ENCODE data around the gene DDB1.

DDB1 gene

DNA sequence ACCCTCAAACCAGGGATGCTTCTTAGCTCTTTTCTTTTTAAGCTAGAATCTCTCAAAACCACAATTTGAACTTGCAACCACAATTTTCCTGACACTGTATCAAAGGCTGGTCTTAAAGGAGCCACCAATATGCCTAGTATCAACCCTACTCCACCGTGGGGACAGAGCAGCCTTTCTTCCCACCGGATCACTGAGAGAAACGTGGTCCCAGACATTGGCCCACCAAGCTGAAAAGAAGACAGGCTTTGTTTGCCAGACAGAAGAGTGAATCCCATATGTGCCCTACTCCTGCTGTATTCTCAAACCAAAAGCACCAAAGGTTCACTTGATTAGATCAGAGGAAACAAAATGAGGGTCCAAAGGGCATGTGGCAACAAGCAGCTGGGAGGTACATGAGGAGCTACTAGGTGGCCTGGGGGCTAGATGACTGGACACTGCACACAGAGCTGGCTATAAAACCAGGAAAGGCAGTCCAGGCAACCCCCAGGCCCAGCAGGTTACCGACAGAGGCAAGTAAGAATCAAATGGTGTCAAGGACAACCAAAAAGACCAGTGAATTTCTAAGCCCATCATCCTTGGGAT is 34.2 kb downstream of the DDB1 start:
- H3K4me3 ChIP-seq (ENCODE audit: low read depth, low read length) = no peak overlapping the region

DNA sequence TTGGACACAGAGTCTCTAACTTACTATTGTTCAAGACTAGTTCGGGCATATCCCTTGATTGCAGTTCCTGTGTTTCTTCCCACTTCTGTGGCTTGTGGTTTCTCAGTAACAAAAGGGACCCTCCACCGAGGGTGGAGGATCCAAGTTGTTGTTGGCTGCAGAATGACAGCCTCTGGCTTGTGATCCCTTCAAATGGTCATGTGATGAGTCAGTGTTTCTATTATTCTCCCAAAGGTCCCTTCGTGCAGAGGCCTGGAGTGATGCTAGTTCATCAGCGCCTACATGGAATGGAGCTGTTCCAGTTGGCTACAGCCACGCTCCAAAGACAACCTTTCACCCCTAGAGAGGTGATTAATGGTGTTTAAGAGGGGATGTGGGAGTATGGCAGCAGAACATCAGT is 35.2 kb downstream of the DDB1 start:
- H3K4me3 ChIP-seq (ENCODE audit: low read depth, low read length) = no peak overlapping the region

DNA sequence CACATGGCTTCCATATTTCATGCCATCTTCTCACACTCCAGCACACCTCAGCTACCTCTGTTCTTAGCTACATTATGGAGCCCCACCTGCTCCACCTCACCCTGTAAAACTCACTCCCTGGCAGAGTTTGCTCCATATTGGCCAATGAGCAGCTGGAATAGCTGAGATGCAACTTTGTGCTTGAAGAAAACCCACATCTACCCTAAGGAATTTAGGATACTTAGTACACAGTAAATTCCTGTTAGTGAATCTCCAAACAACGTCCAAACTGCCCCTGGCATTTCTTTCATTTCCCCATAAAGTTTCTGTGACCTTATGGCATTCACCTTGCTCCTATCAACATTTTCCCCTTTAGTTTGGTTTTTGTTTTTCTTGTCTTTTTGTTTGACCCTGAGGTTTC is 35.6 kb downstream of the DDB1 start:
- H3K4me3 ChIP-seq (ENCODE audit: low read depth, low read length) = no peak overlapping the region

DNA sequence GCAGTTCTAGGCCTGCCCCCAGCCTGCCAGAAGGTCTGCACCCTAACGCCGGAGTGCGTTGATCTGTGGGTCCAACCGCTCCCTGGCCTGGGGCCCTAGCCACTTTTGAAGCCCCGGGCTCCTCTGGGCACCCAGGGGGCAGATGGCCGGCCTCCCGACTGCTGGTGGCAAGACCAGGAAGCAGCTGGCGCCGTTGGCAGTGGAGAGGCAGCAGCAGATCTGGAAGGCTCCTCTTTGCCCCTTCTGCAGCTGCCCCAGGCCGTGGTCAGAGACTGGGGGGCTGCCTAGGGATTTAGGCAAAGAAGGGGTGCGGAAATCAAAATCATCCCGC is 37.3 kb downstream of the DDB1 start:
- H3K4me3 ChIP-seq (ENCODE audit: low read depth, low read length) = peak overlapping the region; percentile 77

DNA sequence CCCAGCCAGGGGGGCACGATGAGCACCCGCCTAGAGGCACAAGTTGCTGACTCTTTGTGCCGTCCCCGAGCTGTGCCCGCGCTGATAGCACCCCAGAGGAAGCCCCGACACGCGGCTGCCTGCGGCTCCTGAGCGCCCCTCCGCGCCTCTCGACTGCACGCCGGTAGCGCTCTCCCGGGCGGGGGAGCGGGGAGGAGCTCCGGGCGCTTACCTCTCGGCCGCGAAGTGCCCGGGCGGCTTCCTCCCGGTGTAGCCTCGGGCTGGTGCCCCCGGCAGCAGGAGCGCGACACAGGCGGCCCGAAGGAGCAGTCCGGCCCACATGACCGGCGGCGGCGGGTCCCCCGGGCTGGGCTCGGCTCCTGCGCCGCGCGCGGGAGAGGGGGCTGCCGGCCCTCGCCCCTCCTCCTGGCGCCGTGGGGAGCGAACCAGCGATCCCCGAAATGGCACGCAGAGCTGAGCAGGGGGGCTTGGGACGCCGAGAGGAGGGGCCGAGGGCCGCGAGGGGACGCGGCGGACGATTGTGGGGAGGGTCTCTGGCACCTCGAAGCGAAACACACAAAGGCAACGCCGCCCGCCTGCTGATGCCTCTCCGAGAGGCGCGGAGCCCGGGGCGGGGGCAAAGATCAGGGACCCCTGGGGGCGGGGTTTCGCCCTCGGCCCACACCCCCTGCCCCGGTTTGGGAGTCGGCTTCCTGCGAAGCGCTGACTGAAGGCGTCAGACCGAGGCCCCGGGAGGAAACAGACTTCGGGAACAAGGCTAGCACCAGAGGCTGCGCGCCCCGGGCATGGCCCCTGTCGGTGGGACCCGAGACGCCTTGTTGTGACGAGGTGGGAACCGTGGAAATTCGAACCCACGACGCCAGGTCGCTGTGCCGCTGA is 37.9 kb downstream of the DDB1 start, which contains the start of gene VWCE:
Gene VWCE (minus strand): TSS at position 600 of the 879 bp plus-strand sequence. CDS start 279 bp downstream, at position 321.
- peak within 1 kb of the TSS; percentile 77 for H3K4me3 ChIP-seq (ENCODE audit: low read depth, low read length)

- peak overlapping the region; percentile 77 for H3K4me3 ChIP-seq (ENCODE audit: low read depth, low read length)
Observed at GRCh38 chr11:61293867-61294716, 38.8 kb downstream of the DDB1 start.

GRCh38 chr11:61292356-61292755 is 40.5 kb downstream of the DDB1 start:
- H3K4me3 ChIP-seq (ENCODE audit: low read depth, low read length) = no peak overlapping the region

DNA sequence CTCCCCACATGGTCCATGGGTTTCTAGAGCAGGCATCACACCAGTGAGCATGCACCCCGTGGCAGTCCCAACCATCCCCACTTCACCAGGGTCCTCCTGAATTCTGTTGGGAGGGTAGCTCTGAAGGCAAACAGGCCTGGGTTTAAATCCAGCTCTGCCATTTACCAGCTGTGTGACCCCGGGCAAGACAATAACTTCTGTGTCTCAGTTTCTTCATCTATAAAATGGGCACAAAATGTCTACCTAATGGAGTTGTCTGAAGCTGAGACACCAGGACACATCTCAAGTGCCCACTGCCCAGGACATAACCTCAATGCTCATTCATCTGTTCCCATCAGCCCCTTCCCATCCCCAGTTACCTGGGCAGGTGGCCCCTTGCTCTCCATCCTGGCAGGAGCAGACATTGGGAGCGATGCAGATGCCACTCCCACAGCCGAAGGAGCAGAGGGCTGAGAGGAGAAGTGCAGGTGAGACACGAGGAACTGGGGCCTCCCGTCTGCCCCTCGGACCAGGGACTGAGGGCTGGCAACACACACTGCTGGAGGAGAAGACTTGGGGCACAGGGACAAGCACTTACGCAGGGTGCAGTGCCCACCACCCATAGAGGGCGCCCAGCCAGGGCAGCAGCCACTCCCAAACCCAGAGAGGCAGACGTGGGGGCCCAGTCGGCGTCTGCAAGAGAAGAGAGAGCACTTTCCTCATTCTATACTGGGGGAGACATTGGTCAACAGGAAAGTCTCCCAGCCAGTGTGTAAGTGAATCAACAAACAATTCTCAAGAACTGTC is 41.8 kb downstream of the DDB1 start:
- H3K4me3 ChIP-seq (ENCODE audit: low read depth, low read length) = no peak overlapping the region

DNA sequence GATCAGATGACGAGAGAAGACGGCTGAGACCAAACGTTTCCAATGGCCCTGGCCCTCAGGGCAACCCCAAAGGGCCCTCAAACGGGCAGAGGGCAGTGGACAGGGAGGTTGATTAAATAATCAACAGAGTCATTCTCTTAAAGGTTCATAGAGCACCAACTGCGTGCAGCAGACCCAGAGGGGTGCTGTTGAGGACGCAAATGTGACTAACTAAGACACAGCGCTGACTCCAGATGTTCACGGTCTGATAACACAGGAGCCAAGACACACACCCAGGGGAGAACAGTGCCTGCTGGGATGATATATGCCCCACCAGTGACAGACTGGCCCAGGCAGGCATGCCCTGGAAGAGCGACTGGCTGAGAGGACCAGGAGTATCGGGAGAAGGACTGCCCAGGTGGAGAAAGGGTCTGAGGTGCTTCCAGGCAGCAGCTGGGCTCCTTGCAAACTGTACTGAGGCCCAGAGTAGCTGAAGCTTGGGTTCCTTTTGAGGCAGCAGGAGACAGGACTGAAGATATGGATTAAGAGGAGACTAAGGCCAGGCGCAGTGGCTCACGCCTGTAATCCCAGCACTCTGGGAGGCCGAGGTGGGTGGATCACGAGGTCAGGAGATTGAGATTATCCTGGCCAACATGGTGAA is 45.4 kb downstream of the DDB1 start:
- no peak overlapping the region for H3K4me3 ChIP-seq (ENCODE audit: low read depth, low read length)

DNA sequence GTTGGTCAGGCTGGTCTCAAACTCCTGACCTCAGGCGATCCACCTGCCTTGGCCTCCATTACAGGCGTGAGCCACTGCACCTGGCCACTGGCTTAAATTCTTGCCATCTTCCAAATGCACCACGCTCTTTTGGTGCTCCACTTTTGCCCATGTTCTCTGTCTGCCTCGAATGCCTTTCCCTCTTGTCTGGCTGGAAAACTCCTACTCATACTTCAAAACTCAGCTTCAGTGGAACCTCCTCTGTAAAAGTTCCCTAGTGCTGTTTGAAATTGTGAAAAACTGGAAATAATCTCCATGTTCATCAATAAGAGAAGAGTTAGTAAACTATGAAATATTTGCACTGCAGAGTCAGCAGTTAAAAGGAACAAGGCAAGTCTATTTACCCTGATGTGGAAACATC is 49.3 kb downstream of the DDB1 start:
- no peak overlapping the region for H3K4me3 ChIP-seq (ENCODE audit: low read depth, low read length)

DNA sequence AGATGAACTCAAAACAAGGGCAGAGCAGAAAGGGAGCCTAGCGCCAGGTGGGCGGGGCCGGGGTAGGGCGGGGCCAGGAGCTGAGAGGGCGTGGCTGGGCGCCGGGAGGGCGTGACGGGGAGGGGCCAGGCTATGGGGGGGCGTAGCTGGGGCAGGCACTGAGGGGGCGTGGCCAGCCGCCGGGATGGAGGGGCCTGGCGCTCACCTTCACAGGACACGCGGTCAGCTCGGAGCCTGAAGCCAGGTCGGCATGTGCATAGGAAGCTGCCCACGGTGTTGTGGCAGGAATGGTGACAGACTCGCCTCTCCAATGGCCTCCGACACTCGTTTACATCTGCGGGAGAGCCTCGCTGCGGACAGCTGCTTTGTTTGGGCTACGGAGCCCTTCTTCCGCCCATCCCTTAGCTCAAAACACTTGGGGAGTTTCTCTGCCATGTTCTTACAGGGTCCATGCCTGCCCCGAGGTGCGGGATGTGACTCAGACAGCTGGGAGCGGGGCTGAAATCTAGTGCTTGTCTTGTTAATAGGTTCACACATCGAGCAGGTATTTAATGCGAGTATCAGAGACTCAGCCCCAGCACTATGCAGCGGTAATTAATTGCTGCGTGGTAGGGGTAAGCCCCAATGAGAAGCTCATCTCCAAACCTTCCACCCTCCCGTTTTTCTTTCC is 51.2 kb downstream of the DDB1 start:
- no peak overlapping the region for H3K4me3 ChIP-seq (ENCODE audit: low read depth, low read length)

DNA sequence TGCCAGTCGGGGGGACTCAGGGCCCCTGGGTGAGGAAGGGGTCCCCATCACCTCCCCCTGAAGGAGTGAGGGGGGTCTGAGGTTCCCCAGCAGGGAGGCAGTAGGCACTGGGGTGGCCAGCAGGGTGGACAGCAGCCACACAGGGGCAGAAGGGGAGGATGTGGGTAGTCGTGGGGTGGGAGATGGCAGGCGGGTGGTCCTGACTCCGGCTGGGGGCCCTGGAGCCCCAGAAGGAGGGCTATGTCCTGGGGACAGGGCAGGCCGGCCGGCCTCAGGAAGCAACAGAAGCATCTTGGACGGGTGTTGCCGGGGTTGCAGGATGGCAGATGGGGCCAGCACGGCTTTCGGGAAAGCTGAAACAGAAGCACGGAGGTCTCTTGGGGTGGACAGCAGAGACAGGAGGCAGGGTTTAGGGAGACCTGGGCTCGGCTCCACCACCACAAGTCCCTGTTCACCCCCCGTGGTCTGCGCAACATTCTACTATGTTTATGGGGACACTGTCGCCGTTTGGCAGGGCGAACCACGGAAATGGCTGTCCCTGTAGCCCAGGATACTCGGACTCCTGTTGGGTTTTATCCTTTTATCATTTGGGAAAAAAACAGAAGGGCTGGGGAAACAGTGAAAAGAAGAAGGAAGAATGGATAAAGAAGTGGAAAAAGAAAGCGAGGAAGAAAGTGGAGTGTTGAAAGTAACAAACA is 51.9 kb downstream of the DDB1 start:
- H3K4me3 ChIP-seq (ENCODE audit: low read depth, low read length) = no peak overlapping the region

- H3K4me3 ChIP-seq (ENCODE audit: low read depth, low read length) = no peak overlapping the region
Observed at GRCh38 chr11:61279934-61280659, 52.8 kb downstream of the DDB1 start.

DNA sequence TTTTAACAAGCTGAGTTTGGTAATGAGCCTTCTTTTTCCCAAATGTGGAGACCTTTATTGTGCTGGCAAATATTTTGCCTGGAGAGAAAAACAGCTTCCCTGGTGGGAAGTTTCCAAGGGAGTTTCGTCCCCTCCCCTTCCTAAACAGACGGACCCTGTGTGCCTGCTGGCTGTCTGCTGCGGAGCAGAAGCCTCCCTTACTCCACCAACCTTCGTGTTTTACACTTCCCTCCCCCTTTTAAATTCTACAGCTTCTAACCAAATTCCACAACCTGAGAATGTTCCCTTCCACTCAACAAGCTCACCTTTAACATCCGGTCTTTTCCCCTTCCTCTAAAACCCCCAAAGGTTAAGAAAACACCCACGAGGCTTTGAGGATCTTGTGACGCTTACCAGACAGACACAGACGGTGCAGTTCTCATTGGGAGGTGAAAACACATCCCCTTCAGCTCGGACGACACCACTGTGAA is 54.9 kb downstream of the DDB1 start:
- no peak overlapping the region for H3K4me3 ChIP-seq (ENCODE audit: low read depth, low read length)

DNA sequence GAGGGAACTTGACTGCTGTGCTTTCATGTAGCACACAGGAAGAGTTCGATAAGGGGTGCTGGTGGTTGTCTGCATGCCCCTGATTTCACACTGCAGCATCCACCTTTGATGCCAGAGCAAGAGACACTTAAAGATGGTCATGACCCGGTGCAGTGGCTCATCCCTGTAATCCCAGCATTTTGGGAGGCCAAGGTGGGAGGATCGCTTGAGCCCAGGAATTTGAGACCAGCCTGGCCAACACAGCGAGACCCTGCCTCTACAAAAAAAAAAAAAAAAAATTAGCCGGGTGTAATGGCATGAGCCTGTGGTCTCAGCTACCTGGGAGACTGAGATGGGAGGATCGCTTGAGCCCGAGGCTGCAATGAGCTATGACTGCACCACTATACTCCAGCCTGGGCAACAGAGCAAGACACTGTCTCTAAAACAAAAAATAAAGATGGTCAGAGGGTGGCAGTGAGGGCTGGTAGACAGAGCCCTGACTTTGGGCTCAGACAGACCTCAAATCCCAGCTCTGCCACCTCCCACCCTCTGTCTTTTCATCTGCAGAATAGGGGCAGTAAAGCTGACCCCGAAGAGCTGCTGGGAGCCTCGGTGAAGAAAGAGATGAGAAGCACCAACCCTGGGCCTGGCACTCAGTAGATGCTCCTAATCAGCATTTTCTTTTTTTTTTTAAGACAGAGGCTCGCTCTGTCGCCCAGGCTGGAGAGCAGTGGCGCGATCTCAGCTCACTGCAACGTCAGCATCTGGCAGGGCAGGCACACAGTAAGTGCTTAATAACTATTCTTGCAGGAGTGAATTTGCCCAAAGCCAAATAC is 55.5 kb downstream of the DDB1 start:
- H3K4me3 ChIP-seq (ENCODE audit: low read depth, low read length) = no peak overlapping the region

DNA sequence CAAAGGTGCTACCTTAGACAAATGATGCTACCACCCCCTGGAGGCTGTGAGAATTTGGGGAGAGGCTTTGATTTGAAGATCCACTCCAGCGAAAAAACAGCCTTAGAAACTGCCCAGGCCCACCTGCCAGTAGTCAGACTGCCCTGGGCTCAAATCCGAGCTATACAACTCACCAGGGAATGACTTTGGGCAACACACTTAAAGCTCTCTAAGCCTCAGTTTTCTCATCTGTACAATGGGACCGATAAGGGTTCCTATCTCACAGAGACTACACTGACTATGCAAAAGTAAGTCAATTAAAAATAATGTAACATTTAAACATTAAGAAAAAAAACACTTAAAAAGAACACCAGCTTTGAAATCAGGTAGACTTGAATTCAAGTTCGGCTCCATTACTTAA is 57.7 kb downstream of the DDB1 start:
- no peak overlapping the region for H3K4me3 ChIP-seq (ENCODE audit: low read depth, low read length)

GRCh38 chr11:61274084-61274483 is 58.8 kb downstream of the DDB1 start:
- no peak overlapping the region for H3K4me3 ChIP-seq (ENCODE audit: low read depth, low read length)

Measured in iPS-11a (cell line).